HEK293 (cell line): ENCODE measurements around the gene OR6Y1.

Experiments used
- CTCF ChIA-PET: fragments of 350-600 bp; formaldehyde crosslinking; extraction: SDS; loops from one replicate; lab custom pipeline; 2021; ENCODE audit warnings: antibody characterized with exemption; lab: Yijun Ruan, JAX
- POLR2A ChIA-PET: fragments of 300-600 bp; formaldehyde crosslinking; extraction: SDS; loops from one replicate; lab custom pipeline; 2020; ENCODE audit warnings: antibody characterized with exemption, inconsistent platforms; lab: Yijun Ruan, JAX
- H3K27ac ChIP-seq: fragments of 200-500 bp; sonication (Bioruptor generic); 2 replicates; pipeline ENCODE4 v1.5.1; 2014; ENCODE audit warnings: low read depth, low read length, control low read depth, inconsistent platforms; ENCODE audit errors: extremely low read depth
- H3K36me3 ChIP-seq, 2 experiments: fragments of 200-500 bp in 1 of 2; sonication (Bioruptor generic) in 1 of 2; 1 replicate in 1 of 2; 2 replicates in 1 of 2; pipeline ENCODE4 v1.5.1; 2014 to 2017; ENCODE audit warnings: inconsistent platforms in 2 of 2, low read length in 2 of 2; ENCODE audit not compliant: control insufficient read depth in 2 of 2, insufficient read depth in 1 of 2
- H3K4me1 ChIP-seq: fragments of 200-500 bp; sonication (Bioruptor generic); 2 replicates; pipeline ENCODE4 v1.5.1; 2014; ENCODE audit warnings: mild to moderate bottlenecking, low read length, inconsistent platforms; ENCODE audit not compliant: control insufficient read depth, insufficient read depth
- H3K4me3 ChIP-seq: 2 replicates; pipeline ENCODE4 v1.5.1; 2011; ENCODE audit warnings: low read depth, mild to moderate bottlenecking, control low read depth, low read length, moderate library complexity
- H3K9me3 ChIP-seq: fragments of 200-500 bp; sonication (Bioruptor generic); 2 replicates; pipeline ENCODE4 v1.5.1; 2014; ENCODE audit warnings: low read depth, low read length, inconsistent platforms; ENCODE audit not compliant: control insufficient read depth, insufficient read depth
- KLF7 ChIP-seq: fragments of 450-650 bp; formaldehyde crosslinking; IDR thresholded peaks from 2 replicates; pipeline ENCODE4 v1.5.1; 2016; ENCODE audit warnings: missing biosample characterization, missing genetic modification characterization, borderline replicate concordance
- MZF1 ChIP-seq: fragments of 450-650 bp; formaldehyde crosslinking; IDR thresholded peaks from 2 replicates; pipeline ENCODE4 v1.5.1; 2017; ENCODE audit warnings: missing biosample characterization, missing genetic modification characterization, borderline replicate concordance
- PRDM6 ChIP-seq: fragments of 450-650 bp; formaldehyde crosslinking; IDR thresholded peaks from 2 replicates; pipeline ENCODE4 v1.5.1; 2017; ENCODE audit warnings: missing biosample characterization, missing genetic modification characterization
- TSHZ1 ChIP-seq: fragments of 450-650 bp; formaldehyde crosslinking; IDR thresholded peaks from 2 replicates; pipeline ENCODE4 v1.5.1; 2016; ENCODE audit warnings: missing biosample characterization, missing genetic modification characterization, borderline replicate concordance
- ZBTB20 ChIP-seq: fragments of 450-650 bp; formaldehyde crosslinking; IDR thresholded peaks from 2 replicates; pipeline ENCODE4 v1.5.1; 2016; ENCODE audit warnings: missing biosample characterization, missing genetic modification characterization
- ZFP41 ChIP-seq: fragments of 450-650 bp; formaldehyde crosslinking; IDR thresholded peaks from 2 replicates; pipeline ENCODE4 v1.5.1; 2016; ENCODE audit warnings: missing biosample characterization, missing genetic modification characterization, borderline replicate concordance
- ZNF148 ChIP-seq: fragments of 450-650 bp; formaldehyde crosslinking; IDR thresholded peaks from 2 replicates; pipeline ENCODE4 v1.5.0; 2017; ENCODE audit warnings: missing biosample characterization, missing genetic modification characterization, borderline replicate concordance
- ZNF175 ChIP-seq: fragments of 450-650 bp; formaldehyde crosslinking; IDR thresholded peaks from 2 replicates; pipeline ENCODE4 v1.5.1; 2016; ENCODE audit warnings: missing biosample characterization, missing genetic modification characterization
- ZNF18 ChIP-seq: fragments of 450-650 bp; formaldehyde crosslinking; IDR thresholded peaks from 2 replicates; pipeline ENCODE4 v1.5.1; 2016; ENCODE audit warnings: missing biosample characterization, missing genetic modification characterization
- ZNF350 ChIP-seq: fragments of 450-650 bp; formaldehyde crosslinking; IDR thresholded peaks from 2 replicates; pipeline ENCODE4 v1.5.0; 2017; ENCODE audit warnings: missing biosample characterization, mild to moderate bottlenecking, missing genetic modification characterization
- ZNF449 ChIP-seq: fragments of 450-650 bp; formaldehyde crosslinking; IDR thresholded peaks from 2 replicates; pipeline ENCODE4 v1.5.1; 2017; ENCODE audit warnings: missing biosample characterization, mild to moderate bottlenecking, missing genetic modification characterization, moderate library complexity
- ZNF548 ChIP-seq: fragments of 450-650 bp; formaldehyde crosslinking; IDR thresholded peaks from 2 replicates; pipeline ENCODE4 v1.5.1; 2016; ENCODE audit warnings: missing biosample characterization, missing genetic modification characterization
- ZNF549 ChIP-seq: fragments of 450-650 bp; IDR thresholded peaks from 2 replicates; pipeline ENCODE4 v1.5.1; 2018; ENCODE audit warnings: missing biosample characterization, missing genetic modification characterization, mild to moderate bottlenecking, inconsistent platforms, moderate library complexity
- ZNF571 ChIP-seq: fragments of 450-650 bp; formaldehyde crosslinking; IDR thresholded peaks from 2 replicates; pipeline ENCODE4 v1.5.0; 2017; ENCODE audit warnings: missing biosample characterization, missing genetic modification characterization
- ZNF658 ChIP-seq: fragments of 450-650 bp; formaldehyde crosslinking; IDR thresholded peaks from 2 replicates; pipeline ENCODE4; 2016; ENCODE audit warnings: missing biosample characterization, missing genetic modification characterization
- ZNF777 ChIP-seq: fragments of 450-650 bp; formaldehyde crosslinking; IDR thresholded peaks from 2 replicates; pipeline ENCODE4 v1.5.1; 2017; ENCODE audit warnings: missing biosample characterization, missing genetic modification characterization, borderline replicate concordance
- ZNF830 ChIP-seq: fragments of 450-650 bp; IDR thresholded peaks from 2 replicates; pipeline ENCODE4 v1.5.0; 2018; ENCODE audit warnings: missing biosample characterization, missing genetic modification characterization, low read depth, mild to moderate bottlenecking, moderate library complexity
- ZNF843 ChIP-seq: fragments of 450-650 bp; formaldehyde crosslinking; IDR thresholded peaks from 2 replicates; pipeline ENCODE4 v1.5.1; 2016; ENCODE audit warnings: missing biosample characterization, missing genetic modification characterization

OR6Y1 gene

GRCh38 chr1:158547533-158547932 is 6.7 kb downstream of the OR6Y1 start (continued):
- TF ChIP-seq ZNF148 (tag by site-specific recombination) (no peak), ZNF549 (tag by site-specific recombination) (no peak)

GRCh38 chr1:158537609-158538008 is 16.6 kb downstream of the OR6Y1 start:
- no peak overlapping the region for H3K4me3 ChIP-seq
- CTCF ChIA-PET = interaction anchor here (0.6 kb wide), 1 partner anchor 45 kb away, joined by 3 read pairs; no protein-coding TSS in a partner anchor
- H3K27ac ChIP-seq = no peak overlapping the region
- no peaks in the 10 kb centered on the region for H3K36me3 ChIP-seq
- no peaks in the 10 kb centered on the region for H3K9me3 ChIP-seq
- TF ChIP-seq MZF1 (tag by site-specific recombination) (no peak), ZNF830 (tag by site-specific recombination) (no peak), ZNF658 (no peak), PRDM6 (tag by site-specific recombination) (no peak), TSHZ1 (no peak), ZFP41 (tag by site-specific recombination) (no peak), ZNF175 (no peak), ZNF571 (no peak), ZNF350 (tag by site-specific recombination) (no peak), ZNF449 (tag by site-specific recombination) (no peak), ZBTB20 (tag by site-specific recombination) (no peak), ZNF843 (tag by site-specific recombination) (no peak), ZNF777 (no peak), ZNF548 (tag by site-specific recombination) (no peak), KLF7 (tag by site-specific recombination) (no peak), ZNF18 (tag by site-specific recombination) (no peak)
- POLR2A ChIA-PET = no interaction called here
- no peaks in the 10 kb centered on the region for H3K4me1 ChIP-seq
